GM10847 (cell line): ENCODE results near the gene SCGB1D2.

Experiments used
- POLR2A ChIP-seq: IDR thresholded peaks from 2 replicates; pipeline ENCODE4 v1.6.1; 2011; ENCODE audit not compliant: insufficient read length; ENCODE audit errors: extremely low read depth

The SCGB1D2 gene

DNA sequence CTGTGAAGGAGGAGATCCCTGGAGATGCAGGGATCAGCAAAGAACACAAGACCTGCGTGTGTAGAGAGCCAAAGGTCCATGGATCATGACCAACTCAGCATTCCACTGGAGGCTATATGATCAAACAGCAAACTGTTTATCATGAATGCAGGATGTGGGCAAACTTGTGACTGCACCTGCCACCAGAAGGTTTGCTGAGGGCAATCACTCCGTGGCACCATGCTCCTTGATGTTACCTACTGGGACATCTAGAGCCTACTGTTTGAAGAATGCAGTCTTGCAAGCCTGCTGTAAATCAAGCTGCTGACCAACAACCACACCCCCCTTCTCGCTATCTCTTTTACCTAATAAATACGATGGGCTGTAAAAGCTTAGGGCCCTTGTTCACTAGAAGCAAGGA is 9.7 kb downstream of the SCGB1D2 start:
- TF ChIP-seq POLR2A, result no peak

DNA sequence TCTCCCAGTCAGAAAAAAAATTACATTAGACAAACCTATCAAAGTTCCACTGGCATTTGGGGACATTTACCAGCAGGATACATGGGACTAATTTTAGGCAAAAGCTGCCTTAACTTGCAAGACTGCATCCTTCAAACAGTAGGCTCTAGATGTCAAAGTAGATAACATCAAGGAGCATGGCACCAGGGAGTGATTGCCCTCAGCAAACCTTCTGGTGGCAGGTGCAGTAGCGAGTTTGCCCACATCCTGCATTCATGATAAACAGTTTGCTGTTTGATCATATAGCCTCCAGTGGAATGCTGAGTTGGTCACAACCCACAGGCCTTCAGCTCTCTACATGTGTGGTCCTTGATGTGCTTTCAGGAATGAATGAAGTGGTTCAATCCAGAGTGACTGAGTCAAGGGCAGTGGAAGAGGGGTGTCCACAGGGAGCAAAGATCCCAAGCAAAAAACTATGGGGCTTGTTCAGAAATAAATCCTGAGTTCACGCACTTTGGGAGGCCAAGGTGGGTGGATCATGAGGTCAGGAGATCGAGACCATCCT is 12.0 kb downstream of the SCGB1D2 start:
- no peak for TF ChIP-seq POLR2A

DNA sequence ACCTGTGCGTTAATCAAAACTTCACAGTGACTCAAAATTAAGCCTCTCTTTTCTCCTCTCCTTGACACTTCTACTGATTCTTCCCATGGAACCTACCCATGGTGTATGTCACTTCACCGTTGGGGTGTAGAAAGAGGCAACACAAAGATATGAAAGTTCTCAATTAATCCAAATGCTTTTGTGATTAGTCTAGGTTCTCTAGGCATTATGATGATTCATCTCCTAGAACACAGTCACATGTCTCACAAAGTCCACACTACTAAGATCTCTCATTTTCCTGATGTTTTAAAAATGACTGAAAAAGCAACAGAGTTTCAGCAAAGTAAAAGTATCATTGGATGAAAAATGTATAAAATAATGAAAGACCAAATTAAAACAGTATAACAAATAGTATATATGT is 14.2 kb downstream of the SCGB1D2 start:
- TF ChIP-seq POLR2A, result no peak

DNA sequence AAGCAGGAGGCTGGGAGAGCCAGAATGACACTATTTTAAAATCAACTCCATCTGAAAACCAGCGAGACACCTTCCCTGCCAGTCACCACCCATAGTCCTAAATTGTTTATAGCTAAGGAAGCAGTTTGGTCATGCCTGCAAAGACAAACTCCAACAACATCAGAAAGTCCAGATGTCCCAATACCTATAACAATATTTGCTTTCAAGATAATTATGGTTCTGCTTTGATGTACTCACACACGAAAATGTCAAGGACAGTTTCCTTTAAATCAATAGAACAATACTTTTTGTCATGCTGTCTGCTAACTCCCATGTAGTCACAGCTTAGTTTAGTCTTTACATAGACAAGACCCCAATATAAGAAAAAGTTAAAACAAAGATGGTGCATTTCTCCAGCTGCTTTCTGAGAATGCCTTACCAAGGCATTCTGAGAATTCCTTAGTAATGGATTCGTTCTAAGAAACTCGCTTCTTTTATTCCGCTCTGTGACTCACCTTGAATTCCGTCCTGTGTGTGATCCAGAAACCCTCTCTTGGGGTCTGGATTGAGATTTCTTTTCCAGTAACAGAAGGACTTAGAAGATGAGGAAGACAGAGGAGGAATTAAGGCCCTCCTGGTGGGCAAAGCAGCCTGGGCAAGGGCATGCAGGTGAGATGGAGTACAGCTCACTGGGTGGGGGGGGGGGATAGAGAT is 18.4 kb downstream of the SCGB1D2 start:
- TF ChIP-seq POLR2A, result no peak

DNA sequence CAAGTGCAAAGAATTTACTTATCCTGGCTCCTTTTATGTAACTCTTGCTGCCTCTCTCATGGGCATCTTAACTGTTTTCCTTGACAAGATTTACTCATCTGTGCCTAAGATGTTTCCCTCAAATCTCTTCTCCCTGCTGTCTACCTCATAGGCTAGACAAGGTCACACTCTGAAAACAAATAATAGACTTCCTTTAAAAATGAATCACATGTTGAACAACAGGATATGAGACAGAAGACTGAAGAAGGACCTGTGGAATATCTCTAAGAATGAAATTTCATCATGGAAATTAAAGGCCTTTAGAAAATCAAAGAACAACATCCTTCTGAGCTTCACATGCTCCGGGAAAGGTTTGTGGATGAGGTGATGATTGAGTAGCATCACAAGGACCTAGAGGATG is 22.0 kb downstream of the SCGB1D2 start:
- no peak for TF ChIP-seq POLR2A

DNA sequence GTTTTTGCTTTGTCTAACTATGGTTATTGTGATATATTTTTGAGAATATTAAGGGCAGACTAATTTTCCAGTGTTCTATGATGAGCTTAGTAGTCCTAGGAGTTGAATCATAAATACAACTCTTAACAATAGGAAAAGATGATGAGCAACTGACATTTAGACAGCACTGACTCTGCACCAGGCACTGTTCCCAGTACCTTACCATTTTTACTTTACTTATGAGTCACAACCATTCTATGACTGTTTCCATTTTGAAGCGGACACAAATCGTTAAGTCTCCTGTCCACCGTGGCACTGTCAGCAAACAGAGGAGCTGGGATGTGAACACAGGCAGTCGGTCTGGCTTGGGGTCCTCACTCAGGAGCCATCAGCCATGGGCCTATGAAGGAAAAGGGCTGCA is 24.5 kb downstream of the SCGB1D2 start:
- no peak for TF ChIP-seq POLR2A

DNA sequence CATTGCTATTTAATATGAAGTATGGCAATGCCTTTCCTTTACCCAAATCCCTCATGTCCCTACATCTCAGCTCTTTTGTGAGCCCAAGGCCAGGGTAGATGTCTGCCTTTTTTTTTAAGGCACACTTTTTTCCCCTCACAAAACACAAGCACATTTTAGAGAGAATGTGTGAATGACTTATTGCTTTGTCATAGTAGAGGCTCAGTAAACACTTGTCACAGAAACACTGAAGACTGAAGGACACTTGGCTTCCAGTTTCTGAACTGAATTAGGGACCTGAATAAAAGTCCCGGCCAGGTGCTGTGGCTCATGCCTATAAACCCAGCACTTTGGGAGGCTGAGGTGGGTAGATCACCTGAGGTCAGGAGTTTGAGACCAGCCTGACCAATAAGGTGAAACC is 25.0 kb downstream of the SCGB1D2 start:
- no peak for TF ChIP-seq POLR2A

DNA sequence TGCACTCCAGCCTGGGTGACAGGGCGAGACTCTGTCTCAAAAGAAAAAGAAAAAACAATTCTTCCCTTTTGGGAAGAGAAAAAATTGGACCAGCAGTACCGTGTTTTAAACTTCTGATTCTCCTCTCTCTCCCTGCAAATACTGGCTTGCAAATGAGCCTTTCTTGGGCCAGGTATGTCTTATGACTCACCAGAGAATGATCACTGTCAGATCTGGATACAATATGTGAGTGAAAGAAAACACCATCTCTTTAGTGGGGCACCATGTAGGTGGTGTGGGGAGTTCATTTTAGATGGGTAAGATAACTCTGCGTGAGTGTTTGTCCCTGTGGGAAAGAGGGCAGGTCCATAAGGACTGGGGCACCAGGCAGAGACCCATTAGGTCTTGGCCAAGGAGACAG is 25.5 kb downstream of the SCGB1D2 start:
- no peak for TF ChIP-seq POLR2A

DNA sequence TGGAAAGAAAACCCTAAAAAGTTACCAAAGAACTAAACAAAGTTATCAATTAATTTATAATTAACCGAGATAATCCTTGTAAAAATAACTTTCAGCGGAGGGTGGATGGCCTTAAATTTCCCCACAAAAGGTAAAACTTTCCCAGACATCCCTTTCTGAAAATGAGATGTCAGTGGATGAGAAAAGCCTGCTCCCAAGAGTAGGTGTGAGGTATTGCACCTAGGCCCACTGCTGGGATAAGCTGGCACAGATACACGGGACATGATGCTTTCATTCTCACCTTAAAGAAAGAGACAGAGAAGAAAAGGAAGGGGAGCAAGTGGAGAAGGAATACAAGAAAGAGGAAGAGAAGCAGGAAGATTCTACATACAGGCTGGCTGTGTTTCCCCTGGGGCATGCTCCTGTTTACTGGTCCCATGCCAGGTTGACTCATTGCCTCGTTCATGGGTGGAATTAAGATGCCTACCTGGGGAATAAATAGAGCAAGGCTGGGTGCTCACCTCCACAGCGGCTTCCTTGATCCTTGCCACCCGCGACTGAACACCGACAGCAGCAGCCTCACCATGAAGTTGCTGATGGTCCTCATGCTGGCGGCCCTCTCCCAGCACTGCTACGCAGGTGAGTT is 27.7 kb downstream of the SCGB1D2 start, which contains the start of gene SCGB2A2:
Gene SCGB2A2, plus strand, starts transcription at position 505 of the 625 bp plus-strand sequence. Its CDS starts 59 bp downstream, at position 564.
- no peak for TF ChIP-seq POLR2A

DNA sequence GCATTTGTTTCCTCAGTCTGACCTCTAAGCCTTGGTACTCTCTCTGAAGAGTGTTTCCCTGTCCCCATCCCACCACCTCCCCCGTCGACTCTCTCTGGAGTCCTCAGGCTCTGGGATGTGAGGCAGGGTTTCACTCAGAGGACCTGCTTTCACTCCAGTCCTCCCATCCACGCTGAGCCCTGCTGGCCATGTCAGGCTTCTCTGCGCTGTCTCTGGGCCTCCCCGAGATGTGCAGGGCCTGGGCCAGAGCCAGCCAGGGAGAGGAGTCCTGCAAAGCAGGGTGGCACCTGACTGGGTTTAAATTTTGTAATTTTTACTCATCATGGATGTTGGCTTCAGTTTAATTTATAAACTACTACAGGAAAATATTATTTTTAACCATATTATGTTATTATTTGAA is 31.2 kb downstream of the SCGB1D2 start:
- no peak for TF ChIP-seq POLR2A

DNA sequence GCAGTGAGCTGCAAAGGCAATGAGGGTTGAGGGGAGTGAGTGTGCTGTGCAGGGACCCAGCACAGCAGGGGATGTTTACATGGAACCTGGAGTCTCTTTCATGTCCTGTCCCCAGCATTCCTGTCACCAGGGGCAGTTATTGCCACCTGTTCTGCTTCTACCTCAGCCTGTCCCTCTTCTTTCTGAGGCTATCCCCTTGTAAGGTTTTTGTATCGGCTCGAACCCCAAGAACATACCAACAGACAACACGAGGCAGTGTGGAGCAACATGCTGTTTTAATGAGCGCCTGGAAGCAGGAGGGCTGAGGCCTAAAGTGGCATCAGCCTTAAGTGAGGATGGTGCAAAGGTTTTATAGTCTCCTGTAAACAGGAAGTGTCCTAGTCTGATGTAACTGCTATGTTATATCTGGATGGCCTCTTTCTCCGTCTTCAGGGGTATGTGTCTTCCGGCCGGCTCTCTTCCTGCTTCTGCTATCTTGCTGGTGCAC is 31.8 kb downstream of the SCGB1D2 start:
- TF ChIP-seq POLR2A, result no peak

DNA sequence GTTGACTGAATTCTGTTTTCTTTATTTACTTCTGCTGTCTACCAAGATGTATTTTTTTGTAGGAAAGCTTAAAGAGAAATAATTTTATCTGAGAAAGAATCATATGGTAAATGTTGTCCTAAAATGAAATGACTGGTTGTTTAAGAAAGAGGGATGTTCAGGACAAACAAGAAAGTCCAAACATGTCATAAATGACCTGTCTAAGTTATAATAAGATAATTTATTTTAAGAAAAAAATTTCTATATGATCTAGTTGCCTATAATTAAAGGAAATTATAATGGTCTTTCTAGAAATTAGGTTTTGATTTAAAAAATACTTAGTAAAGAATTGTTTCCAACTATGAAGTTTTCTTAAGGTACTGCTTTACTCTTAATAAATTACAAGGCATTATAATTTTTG is 38.4 kb downstream of the SCGB1D2 start:
- no peak for TF ChIP-seq POLR2A
